IMR-90 (cell line): ENCODE data around the gene KIFAP3. TPM values are rescaled to one million over a fixed set of nuclear protein-coding genes. Genes with fewer than 3 reads are reported as not detected.
"Not testable (repeated sequence)": the region's sequence is repeated elsewhere in the genome, so short reads cannot be mapped to it uniquely, and the experiment has no call there.

ENCODE experiments used
- ATAC-seq: fragments of 200-7000 bp; cut with Tn5 transposase; 2 replicates; pipeline ENCODE4 v1.9.1; 2020; ENCODE audit warnings: low read depth, mild to moderate bottlenecking, moderate library complexity
- BruUV-seq: library from RNA; stranded (reverse); fragments of 400-500 nt; replicated peaks from 2 replicates; lab custom pipeline; 2021; lab: Mats Ljungman, UMichigan
- CTCF ChIA-PET: fragments of 300-600 bp; formaldehyde crosslinking; extraction: SDS; loops from one replicate; lab custom pipeline; 2021; ENCODE audit warnings: antibody characterized with exemption; lab: Yijun Ruan, JAX
- POLR2A ChIA-PET: fragments of 300-600 bp; sonication (Branson Sonifier 250); formaldehyde crosslinking; loops from one replicate; lab custom pipeline; 2022; ENCODE audit warnings: antibody characterized with exemption; ENCODE audit not compliant: unreplicated experiment; lab: Charles Lee
- DNase-seq: peaks from one replicate; pipeline ENCODE4 v3.0.0; 2013
- H2AFZ ChIP-seq: replicated peaks from 2 replicates; pipeline ENCODE3; 2013; ENCODE audit warnings: low read length, mild to moderate bottlenecking; ENCODE audit not compliant: poor library complexity
- H2AK5ac ChIP-seq: 2 replicates; pipeline ENCODE4 v1.6.1; 2013; ENCODE audit warnings: low read depth, low read length, inconsistent platforms
- H2AK9ac ChIP-seq: replicated peaks from 2 replicates; pipeline ENCODE3; 2013; ENCODE audit warnings: mild to moderate bottlenecking, low read depth, low read length, moderate library complexity; ENCODE audit not compliant: poor library complexity
- H2BK120ac ChIP-seq: 2 replicates; pipeline ENCODE4 v1.6.1; 2013; ENCODE audit warnings: low read depth, low read length, inconsistent platforms
- H2BK15ac ChIP-seq: 3 replicates; pipeline ENCODE4 v1.6.1; 2013; ENCODE audit warnings: low read depth, low read length, inconsistent platforms
- H2BK20ac ChIP-seq: 2 replicates; pipeline ENCODE4 v1.6.1; 2013; ENCODE audit warnings: low read depth, mild to moderate bottlenecking, inconsistent platforms, low read length, moderate library complexity
- H2BK5ac ChIP-seq: 2 replicates; pipeline ENCODE4 v1.6.1; 2013; ENCODE audit warnings: mild to moderate bottlenecking, low read depth, low read length, inconsistent platforms; ENCODE audit not compliant: poor library complexity, severe bottlenecking
- H3K14ac ChIP-seq: replicated peaks from 2 replicates; pipeline ENCODE4 v1.6.1; 2013; ENCODE audit warnings: low read depth, low read length, inconsistent platforms
- H3K18ac ChIP-seq: 2 replicates; pipeline ENCODE4 v1.6.1; 2013; ENCODE audit warnings: low read depth, low read length, control low read depth
- H3K23ac ChIP-seq: 2 replicates; pipeline ENCODE4 v1.6.1; 2013; ENCODE audit warnings: low read depth, low read length, inconsistent platforms
- H3K27ac ChIP-seq: 2 replicates; pipeline ENCODE4 v1.5.1; 2013; ENCODE audit warnings: mild to moderate bottlenecking, control low read depth, low read length; ENCODE audit not compliant: insufficient read depth
- H3K27me3 ChIP-seq: 2 replicates; pipeline ENCODE4 v1.6.1; 2013; ENCODE audit warnings: low read length; ENCODE audit not compliant: control insufficient read depth, insufficient read depth
- H3K36me3 ChIP-seq: 2 replicates; pipeline ENCODE4 v1.6.1; 2013; ENCODE audit warnings: low read length, mixed read lengths; ENCODE audit not compliant: control insufficient read depth, insufficient read depth
- H3K4ac ChIP-seq: 2 replicates; pipeline ENCODE4 v1.6.1; 2013; ENCODE audit warnings: low read depth, low read length, inconsistent platforms
- H3K4me1 ChIP-seq: 2 replicates; pipeline ENCODE4 v1.6.1; 2013; ENCODE audit warnings: low read length, mixed read lengths; ENCODE audit not compliant: control insufficient read depth, insufficient read depth
- H3K4me2 ChIP-seq: 2 replicates; pipeline ENCODE4 v1.6.1; 2013; ENCODE audit warnings: low read depth, mild to moderate bottlenecking, control low read depth, low read length, moderate library complexity
- H3K4me3 ChIP-seq: 2 replicates; pipeline ENCODE4 v1.5.1; 2013; ENCODE audit warnings: low read depth, mild to moderate bottlenecking, control low read depth, low read length, moderate library complexity; ENCODE audit not compliant: insufficient read depth
- H3K56ac ChIP-seq: 2 replicates; pipeline ENCODE4 v1.6.1; 2013; ENCODE audit warnings: low read length, inconsistent platforms; ENCODE audit not compliant: insufficient read depth; ENCODE audit errors: extremely low read depth
- H3K79me1 ChIP-seq, 2 experiments: 2 replicates each; pipeline ENCODE4 v1.6.1; 2013; ENCODE audit warnings: low read length in 2 of 2, inconsistent platforms in 1 of 2, low read depth in 1 of 2
- H3K9ac ChIP-seq: 2 replicates; pipeline ENCODE4 v1.6.1; 2013; ENCODE audit warnings: low read depth, low read length, control low read depth
- H3K9me1 ChIP-seq: 2 replicates; pipeline ENCODE4 v1.6.1; 2013; ENCODE audit warnings: low read length, inconsistent platforms; ENCODE audit not compliant: insufficient read depth
- H3K9me3 ChIP-seq: 2 replicates; pipeline ENCODE4 v1.6.1; 2013; ENCODE audit warnings: low read length; ENCODE audit not compliant: control insufficient read depth, insufficient read depth
- H4K20me1 ChIP-seq: 2 replicates; pipeline ENCODE4 v1.6.1; 2013; ENCODE audit warnings: low read length, inconsistent platforms; ENCODE audit not compliant: insufficient read depth
- H4K5ac ChIP-seq: 2 replicates; pipeline ENCODE4 v1.6.1; 2013; ENCODE audit warnings: mild to moderate bottlenecking, low read depth, low read length, control low read depth
- H4K8ac ChIP-seq, 2 experiments: 2 replicates each; pipeline ENCODE4 v1.6.1; 2013; ENCODE audit warnings: low read depth in 2 of 2, low read length in 2 of 2, control low read depth in 1 of 2, inconsistent platforms in 1 of 2
- H4K91ac ChIP-seq: 2 replicates; pipeline ENCODE4 v1.6.1; 2013; ENCODE audit warnings: low read depth, low read length, inconsistent platforms; ENCODE audit not compliant: insufficient read depth
- FOS ChIP-seq: fragments of 150-350 bp; IDR thresholded peaks from 2 replicates; pipeline ENCODE4 v1.6.1; 2016; ENCODE audit warnings: low read depth, low read length
- MAFK ChIP-seq: IDR thresholded peaks from 2 replicates; pipeline ENCODE4 v1.6.1; 2012; ENCODE audit warnings: low read depth, low read length, improper control_type of control experiment
- NFE2L2 ChIP-seq: fragments of 150-350 bp; IDR thresholded peaks from 2 replicates; pipeline ENCODE4 v1.6.1; 2016; ENCODE audit warnings: low read depth, mild to moderate bottlenecking, low read length
- POLR2A ChIP-seq: IDR thresholded peaks from 2 replicates; pipeline ENCODE4 v1.6.1; 2012; ENCODE audit warnings: mild to moderate bottlenecking, low read depth, low read length
- RAD21 ChIP-seq: IDR thresholded peaks from 2 replicates; pipeline ENCODE4 v1.6.1; 2012; ENCODE audit warnings: low read length, improper control_type of control experiment
- SMC3 ChIP-seq: fragments of 150-350 bp; IDR thresholded peaks from 2 replicates; pipeline ENCODE4 v1.6.1; 2016; ENCODE audit warnings: low read depth, mild to moderate bottlenecking, antibody characterized with exemption, low read length, moderate library complexity
- USF2 ChIP-seq: fragments of 150-350 bp; IDR thresholded peaks from 2 replicates; pipeline ENCODE4 v1.6.1; 2017; ENCODE audit warnings: mild to moderate bottlenecking, antibody characterized with exemption, low read length, low read depth
- WGBS, 2 experiments: methylation state at CpG; one replicate each; pipeline versions ENCODE4 v1.1.5 to v1.1.7; 2013; ENCODE audit warnings: missing lambda C conversion rate in 2 of 2; ENCODE audit not compliant: insufficient read length in 1 of 2; ENCODE audit errors: extremely low coverage in 2 of 2; 5-methylcytosine and 5-hydroxymethylcytosine counted together
- dilution Hi-C: fragments of 300-500 bp; cut with HindIII; formaldehyde crosslinking; loops from one replicate; pipeline ENCODE4 v1.14.3; 2018; ENCODE audit warnings: low sequenced_read_pairs; ENCODE audit not compliant: unreplicated experiment
- in situ Hi-C: fragments of 300-500 bp; cut with MboI; formaldehyde crosslinking; loops from 3 replicates; pipeline ENCODE4 v1.14.3; 2019; ENCODE audit warnings: low sequenced_read_pairs, inconsistent platforms, mixed read lengths
- intact Hi-C: fragments of 100-400 bp; cut with micrococcal nuclease; formaldehyde crosslinking; loops from 2 replicates; pipeline ENCODE4 v1.10.0; 2022
- polyA plus RNA-seq, 3 experiments: library from polyadenylated mRNA; depleted of rRNA; stranded (reverse); fragments of >200 nt; gene quantifications; 2 replicates each; pipeline ENCODE4 v1.2.3, GENCODE V29; 2012; ENCODE audit warnings: low replicate concordance in 1 of 3
- total RNA-seq: library from RNA; depleted of rRNA; stranded (reverse); fragments of >200 nt; gene quantifications from 2 replicates; pipeline ENCODE4 v1.2.3, GENCODE V29; 2012

Gene KIFAP3
- total and polyA plus RNA-seq, 2 of the 4 experiments (the other 2 are of a cell fraction) = 10.5 to 10.9 TPM

- Histone ChIP-seq H2BK5ac (no peak overlapping the region), H2BK120ac (no peak overlapping the region), H3K56ac (no peak overlapping the region), H4K8ac (no peak overlapping the region), H2AFZ (no peak overlapping the region), H2AK9ac (no peak overlapping the region), H3K27ac (no peak overlapping the region), H3K23ac (no peak overlapping the region), H2AK5ac (no peak overlapping the region), H4K20me1 (no peaks in the 10 kb centered on the region), H3K4me2 (no peak overlapping the region), H3K4ac (no peak overlapping the region), H3K79me1 (no peaks in the 10 kb centered on the region), H3K14ac (no peak overlapping the region), H3K4me1 (no peaks in the 10 kb centered on the region), H3K9ac (no peak overlapping the region), H4K5ac (no peak overlapping the region), H3K9me1 (no peaks in the 10 kb centered on the region), H2BK15ac (no peak overlapping the region), H3K36me3 (no peaks in the 10 kb centered on the region), H2BK20ac (no peak overlapping the region), H3K18ac (no peak overlapping the region), H3K27me3 (no peaks in the 10 kb centered on the region), H4K91ac (no peak overlapping the region), H3K4me3 (no peak overlapping the region), H3K9me3 (no peaks in the 10 kb centered on the region; the same call in 1 of the 2 replicates)
- intact Hi-C loops (no loop called here), dilution Hi-C loops (no loop called here), in situ Hi-C loops (no loop called here)
- ChIA-PET CTCF (interaction anchor here (1.3 kb wide), 1 partner anchor 13 kb away, joined by 4 read pairs; no protein-coding TSS in a partner anchor), POLR2A (no interaction called here)
- TF ChIP-seq SMC3 (no peak), USF2 (no peak), RAD21 (no peak), NFE2L2 (no peak), POLR2A (no peak), MAFK (no peak), FOS (no peak)
- no CpG with 5 or more reads among the region's 2 CpGs for WGBS, 2 experiments
- DNase-seq = peak; percentile 51
- ATAC-seq = no peak
- no TSS peak for BruUV-seq
Observed at GRCh38 chr1:170114906-170115305, 40.4 kb upstream of the KIFAP3 start.

- H3K56ac ChIP-seq, H2AFZ ChIP-seq, POLR2A ChIA-PET, H3K27ac ChIP-seq, H4K91ac ChIP-seq, H2BK120ac ChIP-seq, BruUV-seq, H2BK5ac ChIP-seq, H2AK5ac ChIP-seq, H4K20me1 ChIP-seq, H2BK15ac ChIP-seq, H3K23ac ChIP-seq, H4K5ac ChIP-seq, H3K9ac ChIP-seq, dilution Hi-C loops, H3K4ac ChIP-seq, H3K36me3 ChIP-seq, ATAC-seq, H3K79me1 ChIP-seq, H3K4me3 ChIP-seq, DNase-seq, in situ Hi-C loops, H2BK20ac ChIP-seq, CTCF ChIA-PET, H3K14ac ChIP-seq, H3K27me3 ChIP-seq, H3K9me1 ChIP-seq, H3K4me2 ChIP-seq, intact Hi-C loops, H3K9me3 ChIP-seq, H4K8ac ChIP-seq, H2AK9ac ChIP-seq, H3K18ac ChIP-seq, H3K4me1 ChIP-seq: not testable (repeated sequence)
- no CpG with 5 or more reads among the region's 8 CpGs for WGBS, 2 experiments
Observed at GRCh38 chr1:170113140-170113539, 38.6 kb upstream of the KIFAP3 start.
